Stimulated activated memory B cell treated with anti-CD40 and anti-IgM and Interleukin-4, amounts not matched to agents 10 μg/mL and 1 μg/mL and 100 μg/mL, for 72 hours (primary cell): ENCODE results near the gene HNF1B.
A peak's percentile ranks its signal among the peaks of the same experiment; 100 is the strongest.

Experiments used
- ATAC-seq: fragments of 150-1000 bp; cut with Tn5 transposase; 2 replicates; pipeline ENCODE4 v1.10.0; 2021
- H3K27ac Mint-ChIP-seq: one replicate; pipeline ENCODE4 v1.8.0; 2022; ENCODE audit warnings: mild to moderate bottlenecking, mixed read lengths
- H3K27me3 Mint-ChIP-seq: one replicate; pipeline ENCODE4 v1.8.0; 2022; ENCODE audit warnings: mixed read lengths
- H3K36me3 Mint-ChIP-seq: one replicate; pipeline ENCODE4 v1.8.0; 2022; ENCODE audit warnings: mixed read lengths
- H3K4me1 Mint-ChIP-seq: one replicate; pipeline ENCODE4 v1.8.0; 2022; ENCODE audit warnings: mixed read lengths
- H3K4me3 Mint-ChIP-seq: one replicate; pipeline ENCODE4 v1.8.0; 2022; ENCODE audit warnings: mild to moderate bottlenecking, moderate library complexity, mixed read lengths
- H3K9me3 Mint-ChIP-seq: one replicate; pipeline ENCODE4 v1.8.0; 2022; ENCODE audit warnings: mixed read lengths

Gene HNF1B

DNA sequence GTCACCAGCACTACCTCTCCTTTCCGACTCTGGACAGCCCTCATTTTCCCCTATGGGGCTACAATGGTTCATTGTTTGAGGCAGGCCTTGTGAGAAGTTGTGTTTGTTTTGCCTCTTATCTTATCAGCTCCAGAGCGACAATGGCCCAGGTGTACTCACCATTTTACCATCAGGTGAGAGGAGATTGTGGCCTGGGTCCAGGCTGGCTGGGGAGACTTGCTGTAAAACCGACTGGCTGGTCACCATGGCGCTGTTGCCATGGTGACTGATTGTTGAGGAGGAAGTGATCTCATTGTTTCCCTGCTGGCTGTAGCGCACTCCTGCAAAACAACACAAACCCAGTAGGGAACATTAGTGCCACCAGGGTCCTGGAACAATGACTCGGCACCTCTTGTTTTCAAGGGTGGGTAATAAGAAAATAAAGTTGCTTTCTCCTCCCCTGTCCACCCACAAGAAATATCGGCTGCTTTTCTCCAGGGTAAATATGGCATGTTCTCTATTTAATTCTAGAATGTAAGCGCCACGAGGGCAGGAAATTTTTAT, 34.4 kb downstream of the HNF1B start:
- Mint-ChIP-seq H3K36me3 (peaks cover 15% of the 10 kb centered on the region), H3K27me3 (peaks cover 31% of the 10 kb centered on the region), H3K4me1 (peaks cover 7% of the 10 kb centered on the region), H3K4me3 (no peak overlapping the region), H3K9me3 (no peaks in the 10 kb centered on the region), H3K27ac (no peak overlapping the region)
- ATAC-seq, result no peak

DNA sequence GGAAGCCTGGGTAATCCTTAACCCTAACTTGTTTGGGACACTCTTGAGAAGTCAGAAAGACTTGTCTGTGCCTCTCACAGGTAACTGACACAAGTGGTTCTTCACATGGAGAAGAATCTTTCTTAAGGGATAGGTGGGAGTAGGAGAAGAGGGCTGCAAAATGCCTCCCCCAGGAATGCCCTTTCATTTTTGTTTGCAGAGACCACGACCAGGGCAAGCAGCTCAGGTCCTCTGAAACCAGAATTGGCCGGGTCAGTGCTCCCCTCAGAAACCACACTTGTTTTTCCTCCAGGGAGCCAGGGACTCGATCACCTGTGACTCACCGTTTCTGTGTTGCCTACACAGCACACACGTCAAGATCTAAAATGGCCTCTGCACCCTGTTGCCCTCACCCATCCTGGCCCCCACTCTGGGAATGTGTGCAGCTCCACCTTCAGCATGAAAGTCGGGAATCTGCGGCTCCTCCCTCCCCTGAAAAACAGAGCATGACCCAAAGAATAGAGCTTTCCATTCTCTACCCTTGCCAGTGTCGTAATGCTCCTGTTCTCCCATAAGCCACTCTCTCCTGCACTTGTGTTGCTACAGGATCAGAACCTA, 36.1 kb downstream of the HNF1B start:
- no peak overlapping the region for H3K4me3 Mint-ChIP-seq
- peaks cover 18% of the 10 kb centered on the region for H3K27me3 Mint-ChIP-seq
- peak; percentile 53 for ATAC-seq
- no peak overlapping the region for H3K27ac Mint-ChIP-seq
- H3K4me1 Mint-ChIP-seq, result peaks cover 7% of the 10 kb centered on the region
- H3K9me3 Mint-ChIP-seq, result no peaks in the 10 kb centered on the region
- peaks cover 18% of the 10 kb centered on the region for H3K36me3 Mint-ChIP-seq

DNA sequence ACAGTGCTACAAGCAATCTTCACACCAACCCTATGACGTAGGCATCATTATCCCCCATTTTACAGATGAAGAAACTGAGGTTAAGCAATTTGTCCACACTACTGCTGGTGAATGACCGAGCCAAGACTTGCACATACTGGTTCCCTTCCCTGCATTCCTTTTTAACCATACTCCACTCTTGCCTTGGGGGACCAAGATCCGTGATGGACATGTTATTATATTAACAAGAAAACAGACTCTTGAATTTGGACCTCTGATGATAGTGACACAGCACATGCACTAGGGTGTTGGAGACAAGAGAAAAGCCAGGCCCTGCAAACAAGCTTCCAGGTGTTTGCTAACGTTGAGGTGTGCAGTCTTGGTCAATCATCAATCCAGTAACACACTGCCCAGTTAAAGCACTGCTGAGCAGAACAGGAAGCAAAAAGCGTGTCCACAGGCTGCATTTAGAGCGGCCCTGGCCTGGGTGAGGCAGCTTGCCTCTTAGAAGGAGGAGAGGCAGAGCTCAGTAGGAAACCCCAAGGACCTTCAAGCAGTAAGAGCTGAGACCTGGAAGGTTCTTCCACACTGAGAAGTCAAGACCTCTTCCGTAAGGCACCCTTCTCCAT, 36.7 kb downstream of the HNF1B start:
- H3K27me3 Mint-ChIP-seq, result peaks cover 12% of the 10 kb centered on the region

DNA sequence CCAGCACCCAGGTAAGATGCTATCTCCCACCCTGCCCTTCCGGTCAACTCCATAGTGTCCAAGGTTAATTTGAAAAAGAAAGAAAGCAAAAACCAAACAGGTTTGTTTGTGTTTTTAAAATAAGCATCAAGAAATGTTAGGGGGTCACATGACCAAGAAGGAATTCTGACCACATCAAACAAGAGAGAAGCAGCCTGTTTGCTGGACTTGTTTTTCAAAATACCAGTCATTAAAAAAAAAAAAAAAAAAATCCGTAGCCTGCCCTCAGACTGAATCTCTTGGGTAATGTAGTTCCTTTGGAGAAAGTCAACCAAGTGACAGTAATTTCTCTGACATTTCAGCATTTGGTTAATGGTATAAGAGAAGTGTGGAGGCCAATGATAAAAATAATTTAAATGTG, 38.4 kb downstream of the HNF1B start:
- no peaks in the 10 kb centered on the region for H3K9me3 Mint-ChIP-seq
- no peak overlapping the region for H3K4me3 Mint-ChIP-seq
- peaks cover 19% of the 10 kb centered on the region for H3K4me1 Mint-ChIP-seq
- H3K36me3 Mint-ChIP-seq, result peaks cover 20% of the 10 kb centered on the region
- peaks cover 1% of the 10 kb centered on the region for H3K27me3 Mint-ChIP-seq
- H3K27ac Mint-ChIP-seq, result no peak overlapping the region
- ATAC-seq, result no peak

More for the DNA sequence above, 36.7 kb downstream of the HNF1B start:
- H3K4me3 Mint-ChIP-seq, result no peak overlapping the region
- peaks cover 20% of the 10 kb centered on the region for H3K36me3 Mint-ChIP-seq
- no peak overlapping the region for H3K27ac Mint-ChIP-seq
- peaks cover 7% of the 10 kb centered on the region for H3K4me1 Mint-ChIP-seq
- no peak for ATAC-seq
- H3K9me3 Mint-ChIP-seq, result no peaks in the 10 kb centered on the region

DNA sequence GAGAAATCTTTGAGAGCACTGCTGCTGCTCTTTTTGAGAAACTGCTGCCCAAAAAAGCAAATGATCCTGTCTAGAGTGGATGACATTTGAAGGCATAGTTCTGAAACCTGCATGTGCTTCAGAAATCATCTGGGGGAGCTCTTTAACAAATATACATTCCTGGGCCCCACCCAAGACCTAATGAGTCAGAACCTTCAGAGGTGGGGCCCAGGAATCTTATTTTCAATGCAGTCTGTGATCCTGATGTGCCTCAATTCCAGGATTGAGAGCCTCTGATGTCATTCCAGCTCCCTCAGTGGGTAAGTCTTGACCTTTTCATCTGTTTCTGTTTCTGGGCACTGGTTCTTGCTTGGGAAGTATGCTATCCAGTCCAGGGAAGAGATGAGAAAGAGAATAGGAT, 42.3 kb downstream of the HNF1B start:
- H3K27ac Mint-ChIP-seq, result peak overlapping the region; percentile 69
- H3K4me3 Mint-ChIP-seq, result no peak overlapping the region
- H3K4me1 Mint-ChIP-seq, result peaks cover 18% of the 10 kb centered on the region
- no peak for ATAC-seq
- peaks cover 5% of the 10 kb centered on the region for H3K36me3 Mint-ChIP-seq
- no peaks in the 10 kb centered on the region for H3K27me3 Mint-ChIP-seq
- no peaks in the 10 kb centered on the region for H3K9me3 Mint-ChIP-seq

DNA sequence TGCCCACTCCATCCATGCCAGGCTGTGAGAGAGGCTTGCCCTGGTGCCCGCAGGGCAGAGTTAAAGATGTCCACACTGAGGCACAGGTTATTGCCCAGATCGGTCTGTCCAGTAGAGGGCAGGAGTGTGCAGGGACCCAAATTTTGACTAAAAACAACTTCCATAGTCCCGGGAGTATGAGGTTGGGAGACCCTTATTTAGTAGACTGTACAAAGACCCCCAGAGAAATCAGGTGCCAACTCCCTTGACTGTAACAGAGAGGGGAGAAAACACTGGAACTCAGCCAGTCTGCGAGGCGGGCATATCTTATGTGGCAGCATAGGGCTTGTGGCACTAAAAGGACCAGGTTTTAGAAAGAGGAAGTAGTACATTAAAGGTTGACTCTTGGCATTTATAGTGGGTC, 43.4 kb downstream of the HNF1B start:
- peak; percentile 81 for ATAC-seq
- no peaks in the 10 kb centered on the region for H3K27me3 Mint-ChIP-seq
- H3K9me3 Mint-ChIP-seq, result no peaks in the 10 kb centered on the region
- H3K36me3 Mint-ChIP-seq, result peaks cover 5% of the 10 kb centered on the region
- peak overlapping the region; percentile 69 for H3K27ac Mint-ChIP-seq
- H3K4me1 Mint-ChIP-seq, result peaks cover 18% of the 10 kb centered on the region
- H3K4me3 Mint-ChIP-seq, result peak overlapping the region; percentile 50

DNA sequence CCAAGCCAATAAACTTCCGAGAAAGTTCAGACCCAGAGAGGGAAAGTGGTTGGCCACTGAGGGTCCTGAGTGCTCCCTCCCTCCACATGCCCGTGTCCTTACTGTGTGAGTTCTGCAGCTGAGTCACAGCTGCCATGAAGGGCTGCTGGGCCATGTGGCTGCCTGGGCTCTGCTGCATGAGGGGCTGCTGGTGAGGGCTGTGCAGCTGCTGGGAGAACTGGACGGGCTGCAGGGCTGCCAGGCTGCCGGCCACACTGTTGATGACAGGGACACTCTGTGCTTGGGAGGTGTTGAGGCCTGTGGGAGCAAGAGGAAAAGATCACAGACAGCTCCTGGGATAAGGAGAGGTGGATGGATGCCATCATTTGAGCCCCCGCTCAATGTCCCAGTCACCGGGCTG, 44.0 kb downstream of the HNF1B start:
- H3K9me3 Mint-ChIP-seq, result no peaks in the 10 kb centered on the region
- H3K36me3 Mint-ChIP-seq, result peaks cover 5% of the 10 kb centered on the region
- no peak overlapping the region for H3K4me3 Mint-ChIP-seq
- no peak for ATAC-seq
- H3K27me3 Mint-ChIP-seq, result no peaks in the 10 kb centered on the region
- peaks cover 18% of the 10 kb centered on the region for H3K4me1 Mint-ChIP-seq
- H3K27ac Mint-ChIP-seq, result peak overlapping the region; percentile 69

DNA sequence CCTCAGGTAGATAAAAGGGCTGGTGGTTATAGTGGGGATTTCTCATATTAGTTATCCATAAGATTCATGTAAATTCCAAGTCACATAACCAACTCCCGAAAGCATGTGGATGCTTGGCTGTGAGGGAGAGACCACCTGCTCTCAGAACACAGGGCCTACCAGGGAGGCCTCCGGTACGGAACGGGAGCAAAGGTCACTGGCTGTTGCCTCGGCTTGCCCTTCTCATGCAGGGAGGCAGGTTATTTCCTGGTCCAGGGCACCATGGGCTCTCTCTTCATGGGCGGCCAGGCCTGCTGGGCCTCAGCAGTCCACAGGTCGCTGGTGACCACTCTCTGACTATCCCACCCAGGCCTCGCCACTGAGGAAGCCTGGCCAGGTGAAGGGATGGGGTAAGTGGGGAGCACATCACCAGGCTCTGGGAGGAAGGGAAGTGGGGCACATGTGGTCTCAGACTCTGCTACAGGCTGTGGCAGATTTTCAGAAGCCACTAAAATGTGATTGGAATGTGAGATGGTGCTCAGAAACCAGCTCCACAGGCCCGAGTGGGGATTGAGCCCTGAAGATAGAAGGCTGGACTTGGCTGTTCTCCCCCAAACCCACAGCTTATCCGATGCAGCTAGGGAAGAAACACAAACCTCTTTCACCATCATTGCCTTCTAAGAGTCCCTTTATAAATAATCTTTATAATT, 45.4 kb downstream of the HNF1B start:
- H3K4me1 Mint-ChIP-seq, result peaks cover 18% of the 10 kb centered on the region
- no peak for ATAC-seq
- peaks cover 3% of the 10 kb centered on the region for H3K9me3 Mint-ChIP-seq
- no peak overlapping the region for H3K27ac Mint-ChIP-seq
- no peaks in the 10 kb centered on the region for H3K27me3 Mint-ChIP-seq
- no peak overlapping the region for H3K4me3 Mint-ChIP-seq
- H3K36me3 Mint-ChIP-seq, result peaks cover 7% of the 10 kb centered on the region

DNA sequence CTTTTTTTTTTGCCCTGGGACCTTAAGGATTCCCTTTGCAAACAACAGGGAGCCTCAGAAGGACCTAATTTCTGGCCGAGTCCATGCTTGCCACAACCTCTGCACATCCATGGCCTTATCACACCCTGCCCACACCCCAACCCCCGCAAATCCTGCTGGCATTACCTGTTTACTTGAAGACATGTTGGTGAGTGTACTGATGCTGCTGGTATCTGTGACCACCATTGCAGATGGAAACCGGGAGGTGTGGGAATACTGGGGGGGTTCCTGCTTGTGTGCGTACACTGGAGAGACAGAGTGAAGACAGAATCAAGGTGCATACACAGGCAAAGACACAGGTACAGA, 46.0 kb downstream of the HNF1B start:
- no peak overlapping the region for H3K4me3 Mint-ChIP-seq
- ATAC-seq, result no peak
- H3K27me3 Mint-ChIP-seq, result no peaks in the 10 kb centered on the region
- peaks cover 18% of the 10 kb centered on the region for H3K4me1 Mint-ChIP-seq
- H3K27ac Mint-ChIP-seq, result no peak overlapping the region
- peaks cover 4% of the 10 kb centered on the region for H3K9me3 Mint-ChIP-seq
- H3K36me3 Mint-ChIP-seq, result peaks cover 7% of the 10 kb centered on the region

DNA sequence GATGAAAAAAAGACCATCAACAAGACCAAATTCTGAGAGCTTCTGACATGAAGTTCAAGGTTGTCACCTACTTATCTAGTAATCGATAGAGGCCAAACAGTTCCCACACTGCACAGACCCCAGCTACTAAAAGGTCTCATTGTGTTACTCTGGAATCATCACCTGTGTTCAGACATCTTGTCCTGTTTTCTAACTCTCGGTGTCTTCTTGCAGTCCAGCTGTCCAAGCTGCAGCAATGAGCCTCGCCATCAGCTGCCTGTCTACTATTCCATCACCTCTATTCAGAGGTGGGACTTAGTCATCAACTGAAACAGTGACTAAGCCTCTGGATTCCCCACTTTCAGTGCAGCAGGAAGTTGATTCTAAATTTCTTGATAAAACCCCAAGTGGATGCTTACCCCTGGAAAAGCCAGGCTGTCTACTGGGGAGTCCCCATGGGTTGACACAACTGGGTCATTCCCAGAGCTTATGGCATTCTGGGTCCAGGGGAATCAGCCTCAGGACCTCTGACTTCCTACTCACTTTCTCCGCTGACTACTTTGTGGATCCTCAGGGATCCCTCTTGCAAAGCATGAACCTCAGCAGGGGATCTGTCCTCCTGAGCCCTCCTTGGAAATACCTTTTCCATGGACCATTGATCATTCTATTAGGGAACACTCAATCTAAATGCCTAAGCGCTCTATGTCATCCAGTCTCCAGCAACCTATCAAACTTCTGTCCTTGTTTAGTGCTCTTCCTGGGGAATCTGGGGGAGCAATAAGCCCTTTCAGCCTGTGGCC, 46.5 kb downstream of the HNF1B start:
- Mint-ChIP-seq H3K4me1 (peaks cover 18% of the 10 kb centered on the region), H3K27me3 (no peaks in the 10 kb centered on the region), H3K27ac (no peak overlapping the region), H3K36me3 (peaks cover 4% of the 10 kb centered on the region), H3K9me3 (peaks cover 4% of the 10 kb centered on the region), H3K4me3 (no peak overlapping the region)
- no peak for ATAC-seq

DNA sequence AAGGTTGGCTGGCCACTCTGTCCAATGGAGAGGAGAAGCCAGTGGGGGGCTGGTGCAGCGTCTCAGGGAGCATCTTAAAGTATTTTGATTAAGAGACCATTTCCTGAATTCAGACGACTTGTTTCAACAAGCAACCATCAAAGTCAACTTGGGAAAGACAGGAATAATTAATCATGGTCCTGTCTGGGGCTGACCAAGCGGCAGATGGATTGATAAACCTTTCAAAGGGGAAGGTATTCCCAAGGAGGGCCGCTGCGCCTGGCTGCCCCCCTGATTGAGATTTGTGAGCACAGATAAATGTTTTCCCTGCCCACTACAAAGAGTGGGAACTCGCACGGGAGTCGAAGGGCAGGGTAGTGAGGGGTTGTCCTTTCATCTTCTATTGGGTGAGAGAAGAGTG, 47.5 kb downstream of the HNF1B start:
- Mint-ChIP-seq H3K4me1 (peaks cover 15% of the 10 kb centered on the region), H3K9me3 (peaks cover 4% of the 10 kb centered on the region), H3K27me3 (no peaks in the 10 kb centered on the region), H3K36me3 (peaks cover 4% of the 10 kb centered on the region), H3K4me3 (no peak overlapping the region), H3K27ac (no peak overlapping the region)
- no peak for ATAC-seq

DNA sequence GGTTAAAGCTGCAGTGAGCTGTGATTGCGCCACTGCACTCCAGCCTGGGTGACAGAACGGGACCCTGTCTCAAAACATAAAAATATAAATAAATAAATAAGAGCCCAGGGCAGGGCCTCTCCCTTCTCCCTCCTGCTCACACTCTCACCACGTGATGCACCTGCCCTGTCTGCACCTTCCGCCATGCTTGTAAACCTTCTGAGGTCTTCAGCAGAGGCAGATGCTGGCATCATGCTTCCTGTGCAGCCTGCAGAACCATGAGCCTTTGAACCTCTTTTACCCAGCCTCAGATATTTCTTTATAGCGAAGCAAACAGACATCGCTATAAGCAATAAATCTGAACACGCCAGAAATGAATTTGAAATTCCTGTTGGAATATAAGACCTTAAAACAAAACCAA, 48.5 kb downstream of the HNF1B start:
- H3K36me3 Mint-ChIP-seq, result peaks cover 4% of the 10 kb centered on the region
- peaks cover 5% of the 10 kb centered on the region for H3K4me1 Mint-ChIP-seq
- H3K4me3 Mint-ChIP-seq, result no peak overlapping the region
- peaks cover 4% of the 10 kb centered on the region for H3K9me3 Mint-ChIP-seq
- H3K27ac Mint-ChIP-seq, result no peak overlapping the region
- no peaks in the 10 kb centered on the region for H3K27me3 Mint-ChIP-seq
- ATAC-seq, result no peak

DNA sequence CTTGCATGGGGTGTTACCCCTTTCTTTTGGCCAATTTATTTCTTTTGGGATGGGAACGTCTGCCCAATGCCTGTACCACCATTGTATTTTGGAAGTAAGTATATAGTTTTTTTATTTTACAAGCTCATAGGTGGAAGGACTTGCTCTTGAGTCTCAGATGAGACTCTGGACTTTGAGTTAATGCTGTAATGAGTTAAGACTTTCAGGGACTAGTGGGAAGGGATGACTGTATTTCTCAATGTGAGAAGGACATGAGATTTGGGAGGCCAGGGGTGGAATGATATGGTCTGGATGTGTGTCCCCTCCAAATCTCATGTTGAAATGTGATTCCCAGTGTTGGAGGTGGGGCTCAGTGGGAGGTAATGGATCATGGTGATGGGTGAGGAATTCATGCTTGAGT, 49.1 kb downstream of the HNF1B start:
- Mint-ChIP-seq H3K4me1 (no peaks in the 10 kb centered on the region), H3K27me3 (no peaks in the 10 kb centered on the region), H3K9me3 (peaks cover 4% of the 10 kb centered on the region), H3K4me3 (no peak overlapping the region), H3K36me3 (peaks cover 4% of the 10 kb centered on the region), H3K27ac (no peak overlapping the region)
- ATAC-seq, result no peak

DNA sequence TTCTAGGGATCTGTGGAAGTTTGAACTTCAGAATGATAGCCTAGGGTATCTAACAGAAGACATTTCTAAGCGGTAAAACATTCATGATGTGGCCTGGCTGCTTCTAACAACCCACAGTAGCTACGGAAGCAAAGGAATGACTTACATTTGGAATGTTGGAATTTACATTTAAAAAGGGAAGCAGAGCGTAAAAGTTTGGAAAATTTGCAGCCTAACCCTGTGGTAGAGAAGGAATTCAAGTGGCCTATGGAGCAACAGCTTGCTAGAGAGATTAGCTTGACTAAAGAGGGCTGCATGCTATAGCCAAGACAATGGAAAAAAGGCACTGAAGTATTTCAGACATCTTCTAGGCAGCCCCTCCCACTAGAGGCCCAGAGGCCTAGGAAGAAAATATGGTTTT, 50.1 kb downstream of the HNF1B start:
- no peak for ATAC-seq
- H3K4me3 Mint-ChIP-seq, result no peak overlapping the region
- H3K27ac Mint-ChIP-seq, result no peak overlapping the region

DNA sequence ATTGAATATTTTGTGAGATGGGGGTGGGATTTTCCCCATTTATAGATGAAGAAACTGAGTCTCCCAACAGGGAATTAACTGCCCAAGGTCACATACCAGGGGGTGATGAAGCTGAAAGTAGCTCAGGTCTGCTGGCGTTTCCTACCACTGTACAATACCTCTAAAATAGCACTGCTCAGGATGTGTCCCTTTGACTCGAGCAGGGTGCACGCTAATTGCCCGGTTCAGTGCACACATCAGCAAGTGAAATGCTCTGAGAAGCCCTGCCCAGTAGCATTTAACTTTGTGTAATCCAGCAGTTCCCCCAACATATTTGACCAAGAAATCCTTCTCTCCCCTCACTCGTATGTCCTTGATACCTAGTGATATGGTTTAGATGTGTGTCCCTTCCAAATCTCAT, 51.5 kb downstream of the HNF1B start:
- H3K27ac Mint-ChIP-seq, result no peak overlapping the region
- H3K27me3 Mint-ChIP-seq, result no peaks in the 10 kb centered on the region
- H3K4me1 Mint-ChIP-seq, result no peaks in the 10 kb centered on the region
- peak; percentile 52 for ATAC-seq
- H3K4me3 Mint-ChIP-seq, result no peak overlapping the region
- H3K36me3 Mint-ChIP-seq, result peaks cover 4% of the 10 kb centered on the region
- H3K9me3 Mint-ChIP-seq, result peaks cover 4% of the 10 kb centered on the region

More for the DNA sequence above, 50.1 kb downstream of the HNF1B start:
- Mint-ChIP-seq H3K4me1 (no peaks in the 10 kb centered on the region), H3K9me3 (peaks cover 4% of the 10 kb centered on the region), H3K27me3 (no peaks in the 10 kb centered on the region), H3K36me3 (peaks cover 4% of the 10 kb centered on the region)
